ENCODE measurements around the gene PTGDS.

Gene PTGDS

DNA sequence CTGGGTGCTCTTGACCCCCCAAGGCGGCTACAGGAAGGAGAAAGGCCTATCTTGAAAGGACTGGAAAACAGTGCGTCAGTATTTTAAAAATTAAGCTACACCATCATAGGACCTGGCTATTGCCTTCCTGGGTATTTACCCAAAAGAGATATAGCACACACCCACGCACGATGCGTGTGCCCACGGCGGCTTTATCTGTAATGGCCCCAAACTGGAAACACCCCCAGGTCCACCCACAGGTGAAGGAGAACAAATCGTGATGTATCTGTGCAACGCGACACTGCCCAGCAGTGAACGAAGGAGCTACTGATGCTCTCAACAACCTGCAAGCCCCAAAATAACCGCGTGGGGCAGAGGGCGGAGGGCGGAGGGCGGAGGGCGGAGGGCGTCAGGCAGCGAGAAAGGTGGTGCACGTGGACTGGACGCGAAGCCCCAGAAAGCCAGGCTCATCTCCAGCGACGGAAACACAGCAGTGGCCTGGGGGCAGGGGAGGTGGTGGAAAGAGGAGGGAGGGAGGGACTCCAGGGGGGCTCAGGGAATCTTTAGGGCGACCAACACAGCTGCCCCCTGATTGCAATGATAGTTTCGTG lies 12.4 kb upstream of the PTGDS start:
- no peaks in the 10 kb centered on the region for H3K27me3 ChIP-seq (replicated peaks; ENCODE audit: control insufficient read depth, insufficient read depth, low read length)

DNA sequence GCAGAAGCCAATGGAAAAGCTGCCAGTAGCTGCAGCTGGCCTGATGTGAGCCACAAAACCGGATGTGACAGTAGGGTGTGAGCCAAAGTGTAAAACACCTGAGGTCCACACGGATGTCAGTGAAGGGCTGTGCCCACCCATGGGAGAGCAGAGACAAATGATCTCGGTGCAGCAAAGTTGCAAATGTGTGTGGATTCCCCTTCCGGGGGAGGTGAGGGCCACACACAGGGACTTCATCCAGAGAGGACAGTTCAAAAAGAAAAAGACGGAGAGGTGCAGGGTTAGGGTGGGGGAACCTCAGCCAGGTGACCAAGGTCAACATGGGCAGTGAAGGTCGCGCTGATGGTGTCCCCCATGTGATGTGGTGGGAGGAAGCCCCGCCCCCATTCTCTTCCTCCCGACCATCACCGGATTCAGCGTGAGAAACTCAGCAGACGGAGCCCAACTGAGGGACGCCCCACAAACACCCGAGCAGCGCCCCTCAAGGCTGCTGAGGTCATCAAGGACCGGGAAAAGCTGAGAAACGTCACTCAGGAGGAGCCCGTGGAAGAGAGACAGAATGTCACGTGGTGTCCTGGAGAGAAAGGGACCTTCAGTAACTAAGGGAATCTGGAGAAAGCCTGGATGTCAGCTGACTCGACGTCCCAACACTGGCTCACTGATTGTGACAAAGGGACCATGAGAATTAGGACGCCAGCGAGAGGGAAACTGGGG lies 11.4 kb upstream of the PTGDS start:
- Histone ChIP-seq H3K4me3 (replicated peaks; ENCODE audit: low read depth, low read length) (peak overlapping the region; percentile 25; the same call in 1 of the 2 replicates), H3K27me3 (replicated peaks; ENCODE audit: control insufficient read depth, insufficient read depth, low read length) (no peaks in the 10 kb centered on the region), H3K36me3 (ENCODE audit: control insufficient read depth, insufficient read depth, low read length) (no peaks in the 10 kb centered on the region)
- DNase-seq (ENCODE audit: extremely low read depth, insufficient read length), result no peak
- TF ChIP-seq CTCF (IDR thresholded peaks at IDR 0.05; ENCODE audit: insufficient read depth, low read length, poor library complexity, severe bottlenecking), result no peak

More for the DNA sequence above, 12.4 kb upstream of the PTGDS start:
- no peak for TF ChIP-seq CTCF (IDR thresholded peaks at IDR 0.05; ENCODE audit: insufficient read depth, low read length, poor library complexity, severe bottlenecking)
- Histone ChIP-seq H3K4me3 (replicated peaks; ENCODE audit: low read depth, low read length) (no peak overlapping the region), H3K36me3 (ENCODE audit: control insufficient read depth, insufficient read depth, low read length) (no peaks in the 10 kb centered on the region)
- no peak for DNase-seq (ENCODE audit: extremely low read depth, insufficient read length)

- TF ChIP-seq CTCF (IDR thresholded peaks at IDR 0.05; ENCODE audit: insufficient read depth, low read length, poor library complexity, severe bottlenecking), result no peak
- DNase-seq (ENCODE audit: extremely low read depth, insufficient read length), result no peak
- no peaks in the 10 kb centered on the region for H3K36me3 ChIP-seq (ENCODE audit: control insufficient read depth, insufficient read depth, low read length)
- H3K27me3 ChIP-seq (replicated peaks; ENCODE audit: control insufficient read depth, insufficient read depth, low read length), result no peaks in the 10 kb centered on the region; the same call in 1 of the 2 replicates
- no peak overlapping the region for H3K4me3 ChIP-seq (replicated peaks; ENCODE audit: low read depth, low read length)
Measured at GRCh38 chr9:136968333-136969127, 8.8 kb upstream of the PTGDS start.

DNA sequence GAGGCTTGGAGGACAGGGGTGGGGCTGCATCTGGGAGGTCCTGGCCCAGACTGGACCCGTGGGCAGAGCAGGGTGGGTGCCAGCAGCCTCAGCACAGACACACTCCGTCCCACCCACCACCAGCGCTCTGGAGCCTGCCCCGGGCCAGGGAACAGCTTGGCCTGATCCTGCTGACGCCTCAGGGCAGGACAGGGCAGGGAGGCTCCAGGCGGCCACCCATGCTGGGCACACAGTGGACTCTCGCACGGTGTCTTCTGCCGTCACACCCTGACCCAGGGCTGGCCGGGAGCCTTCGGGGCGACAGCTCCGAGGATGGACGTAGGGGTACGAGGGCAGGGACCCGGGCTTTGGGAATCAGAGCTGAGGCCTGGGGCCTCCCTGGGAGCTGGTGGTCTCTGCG lies 8.2 kb upstream of the PTGDS start:
- Histone ChIP-seq H3K36me3 (ENCODE audit: control insufficient read depth, insufficient read depth, low read length) (no peaks in the 10 kb centered on the region), H3K4me3 (replicated peaks; ENCODE audit: low read depth, low read length) (no peak overlapping the region), H3K27me3 (replicated peaks; ENCODE audit: control insufficient read depth, insufficient read depth, low read length) (no peaks in the 10 kb centered on the region; the same call in 1 of the 2 replicates)
- TF ChIP-seq CTCF (IDR thresholded peaks at IDR 0.05; ENCODE audit: insufficient read depth, low read length, poor library complexity, severe bottlenecking), result no peak
- no peak for DNase-seq (ENCODE audit: extremely low read depth, insufficient read length)

DNA sequence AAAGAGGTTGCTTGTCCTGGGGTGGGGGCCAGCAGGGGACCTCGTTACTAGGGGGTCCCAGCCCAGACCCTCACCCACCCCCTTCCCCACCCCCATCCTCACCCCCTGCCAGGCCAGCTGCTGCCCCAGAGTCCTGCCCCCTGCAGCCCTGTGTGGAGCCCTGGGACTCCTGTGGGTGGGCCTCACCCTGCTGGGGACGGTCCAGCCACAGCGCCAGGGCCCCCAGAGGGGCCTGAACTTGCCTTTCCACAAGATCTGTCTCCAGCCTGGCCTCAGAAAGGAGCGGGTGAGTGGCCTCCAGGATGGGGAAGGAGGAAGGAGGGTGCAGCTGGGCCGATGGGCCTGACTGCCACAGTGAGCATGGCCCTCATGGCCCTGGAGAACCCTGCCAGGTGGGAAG lies 7.5 kb upstream of the PTGDS start:
- no peak for TF ChIP-seq CTCF (IDR thresholded peaks at IDR 0.05; ENCODE audit: insufficient read depth, low read length, poor library complexity, severe bottlenecking)
- Histone ChIP-seq H3K36me3 (ENCODE audit: control insufficient read depth, insufficient read depth, low read length) (no peaks in the 10 kb centered on the region), H3K4me3 (replicated peaks; ENCODE audit: low read depth, low read length) (no peak overlapping the region), H3K27me3 (replicated peaks; ENCODE audit: control insufficient read depth, insufficient read depth, low read length) (no peaks in the 10 kb centered on the region; the same call in 1 of the 2 replicates)
- DNase-seq (ENCODE audit: extremely low read depth, insufficient read length), result no peak

Data from GM06990 (cell line).